GM19043 (cell line): ENCODE data around the gene GTF3C2.
"Not testable (repeated sequence)": the region's sequence is repeated elsewhere in the genome, so short reads cannot be mapped to it uniquely, and the experiment has no call there.

ENCODE experiments used
- ATAC-seq: cut with Tn5 transposase; IDR thresholded peaks from one replicate; pipeline ENCODE4 v1.9.1; 2021; ENCODE audit warnings: low read depth; ENCODE audit not compliant: unreplicated experiment

Gene GTF3C2

GRCh38 chr2:27323596-27324285 is 32.8 kb downstream of the GTF3C2 start:
- no peak for ATAC-seq

- peak; percentile 93 for ATAC-seq
Observed at GRCh38 chr2:27322766-27323595, 33.6 kb downstream of the GTF3C2 start, which contains the start of gene MPV17. TSS of gene MPV17 (minus strand) at chr2:27323097. CDS start at chr2:27322517, 580 bp downstream.

GRCh38 chr2:27322301-27322765 is 34.2 kb downstream of the GTF3C2 start:
- ATAC-seq, result no peak

GRCh38 chr2:27320958-27321543 is 35.5 kb downstream of the GTF3C2 start:
- ATAC-seq, result no peak

- not testable (repeated sequence) for ATAC-seq
Observed at GRCh38 chr2:27319839-27320238, 36.7 kb downstream of the GTF3C2 start.

GRCh38 chr2:27316655-27317412 is 39.7 kb downstream of the GTF3C2 start:
- ATAC-seq, result no peak

DNA sequence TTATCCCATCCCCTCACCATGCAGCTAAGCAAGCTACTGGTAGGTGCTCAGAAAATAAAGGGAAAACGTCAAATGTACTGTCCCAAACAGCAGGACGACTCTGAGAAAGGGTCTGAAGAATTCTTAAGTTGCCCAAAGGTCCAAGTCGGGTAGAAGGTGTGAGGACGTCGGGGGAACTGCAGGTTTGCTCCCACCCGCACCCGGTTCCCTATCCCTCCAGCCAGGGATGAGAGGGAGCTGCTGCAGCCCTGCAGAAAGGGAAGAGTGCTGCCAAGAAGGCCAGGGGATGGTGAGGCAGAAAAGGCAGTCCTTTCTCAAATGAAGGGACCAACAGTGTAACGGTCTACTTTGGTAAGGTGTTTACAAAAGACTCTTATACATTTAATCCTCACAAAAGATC is 41.4 kb downstream of the GTF3C2 start:
- no peak for ATAC-seq

DNA sequence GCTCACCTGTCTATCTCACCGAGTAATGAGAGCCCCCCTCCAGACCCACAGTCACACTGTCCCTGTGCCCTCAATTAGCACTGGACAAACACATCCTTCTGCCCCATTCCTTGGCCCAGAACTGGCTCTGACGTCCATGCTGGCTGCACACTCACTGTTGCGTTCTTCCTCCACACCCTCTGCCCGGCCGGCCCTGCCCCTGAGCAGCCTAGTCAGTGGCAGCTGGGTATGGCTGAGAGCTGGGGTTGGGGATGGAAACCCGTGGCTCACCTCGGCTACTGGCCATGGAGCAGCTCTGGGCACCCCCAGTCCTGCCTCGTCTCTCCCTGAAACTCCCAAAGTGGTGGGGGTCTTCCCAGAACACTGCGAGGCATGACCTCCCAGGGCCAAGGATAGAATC is 41.9 kb downstream of the GTF3C2 start:
- ATAC-seq, result no peak

DNA sequence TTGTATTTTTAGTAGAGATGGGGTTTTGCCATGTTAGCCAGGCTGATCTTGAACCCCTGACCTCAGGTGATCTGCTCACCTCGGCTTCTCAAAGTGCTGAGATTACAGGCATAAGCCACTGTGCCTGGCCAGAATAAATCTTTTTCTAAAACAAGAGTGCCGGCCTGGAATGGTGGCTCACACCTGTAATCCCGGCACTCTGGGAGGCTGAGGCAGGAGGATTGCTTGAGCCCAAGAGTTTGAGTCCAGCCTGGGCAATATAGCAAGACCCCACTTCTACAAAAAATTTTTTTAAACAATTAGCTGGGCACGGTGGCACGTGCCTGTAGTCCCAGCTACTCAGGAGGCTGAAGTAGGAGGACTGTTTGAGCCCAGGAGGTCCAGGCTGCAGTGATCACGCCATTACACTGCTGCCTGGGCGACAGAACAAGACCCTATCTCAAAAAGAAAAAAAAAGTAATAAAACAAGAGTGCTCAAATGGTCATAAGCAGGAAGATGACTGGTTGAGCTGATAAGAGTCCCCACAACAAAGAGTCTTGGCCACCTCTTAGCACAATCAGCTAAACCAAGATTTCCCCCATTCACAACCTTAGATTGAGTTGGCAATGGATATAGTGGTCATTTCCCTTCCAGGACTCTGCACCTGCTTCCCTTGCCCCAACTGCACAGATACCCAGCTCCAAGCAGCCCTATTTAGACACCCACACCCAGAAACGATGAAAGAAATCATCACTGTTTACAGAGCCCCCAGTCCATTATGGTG is 42.5 kb downstream of the GTF3C2 start:
- no peak for ATAC-seq

DNA sequence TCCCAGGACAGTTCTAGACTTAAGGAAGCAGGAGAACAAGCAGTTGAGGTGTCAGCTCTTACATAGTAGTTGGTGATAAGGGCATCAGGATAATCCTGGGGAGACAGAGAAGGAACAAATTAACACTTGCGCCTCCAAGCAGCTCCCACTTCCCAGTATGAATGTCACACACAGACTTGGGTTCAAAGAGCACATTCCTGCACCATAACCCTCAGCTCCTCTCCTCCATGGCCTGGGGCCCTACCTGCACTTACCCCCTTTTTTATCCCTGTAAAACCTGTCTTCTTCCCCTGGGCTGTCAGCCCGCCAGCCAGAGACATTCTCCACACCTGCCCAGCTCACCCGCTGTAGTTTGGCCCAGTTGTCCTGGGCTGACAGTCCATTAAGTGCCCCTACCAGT is 44.4 kb downstream of the GTF3C2 start:
- no peak for ATAC-seq

- ATAC-seq, result no peak
Observed at GRCh38 chr2:27309651-27310050, 46.9 kb downstream of the GTF3C2 start.

DNA sequence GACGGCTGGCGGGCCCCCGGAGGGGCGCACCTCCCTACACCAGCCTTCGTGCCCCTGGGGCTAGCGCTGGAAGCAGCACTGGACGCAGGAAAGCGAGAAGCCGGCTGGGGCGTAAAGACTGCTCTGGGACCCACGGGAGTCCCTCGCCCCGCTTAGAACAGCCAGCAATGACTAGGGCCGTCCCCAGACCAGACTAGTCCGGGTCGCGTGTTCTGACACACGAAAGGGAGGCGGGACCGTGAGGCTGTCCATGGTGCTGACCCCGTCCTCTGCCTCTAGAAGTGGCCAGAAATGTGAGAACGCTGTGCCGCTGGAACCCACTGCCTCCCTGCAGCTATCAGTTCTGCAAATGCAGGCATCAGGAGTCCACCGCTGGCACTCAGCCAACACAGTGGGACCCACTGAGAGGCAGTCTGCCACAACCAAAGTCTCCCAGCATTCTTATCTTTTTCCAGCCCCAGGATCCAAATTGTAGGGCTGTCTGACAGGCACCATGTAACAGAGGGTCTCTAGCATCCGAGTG is 48.1 kb downstream of the GTF3C2 start, which contains the start of gene UCN:
Gene UCN, minus strand, starts transcription at position 87 of the 523 bp plus-strand sequence. CDS start 550 bp downstream, outside the sequence.
- ATAC-seq, result no peak

DNA sequence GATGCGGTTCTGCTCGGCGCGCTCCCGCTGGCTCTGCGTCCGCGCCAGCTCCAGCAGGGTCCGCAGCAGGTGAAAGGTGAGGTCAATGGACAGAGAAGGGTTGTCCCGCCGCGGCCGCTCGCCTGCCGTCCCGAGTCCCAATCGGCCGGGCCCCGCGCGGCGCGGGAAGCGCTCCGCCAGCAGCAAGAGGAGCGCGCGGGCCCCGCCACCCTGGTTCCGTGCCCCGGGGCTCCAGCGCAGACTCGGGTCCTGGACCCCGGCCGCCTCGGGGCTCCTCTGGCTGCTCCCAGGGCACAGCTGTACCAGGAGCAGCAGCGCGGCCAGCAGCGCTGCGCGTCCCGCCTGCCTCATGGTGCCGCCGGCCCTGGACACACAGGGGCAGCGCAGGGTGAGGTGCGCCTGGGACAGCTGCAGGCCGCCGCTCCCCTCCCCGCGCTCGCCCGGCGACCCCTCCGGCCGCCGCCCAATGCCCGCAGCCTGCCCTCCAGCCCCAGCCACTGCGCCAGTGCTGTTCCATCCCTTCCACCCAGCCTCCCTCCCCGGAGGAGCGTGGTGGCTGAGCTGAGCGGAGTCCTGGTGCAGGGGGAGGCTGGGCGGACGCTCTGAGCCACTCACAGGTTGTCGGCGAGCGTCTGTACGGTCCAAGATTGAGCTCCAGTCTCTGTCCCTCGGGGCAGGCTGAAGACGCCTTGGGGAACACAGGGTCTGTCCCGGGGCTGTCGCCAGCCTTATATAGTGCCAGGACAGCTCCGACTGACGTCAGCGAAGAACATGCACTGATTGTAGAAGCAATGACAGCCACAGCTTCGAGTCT is 48.8 kb downstream of the GTF3C2 start:
- no peak for ATAC-seq

DNA sequence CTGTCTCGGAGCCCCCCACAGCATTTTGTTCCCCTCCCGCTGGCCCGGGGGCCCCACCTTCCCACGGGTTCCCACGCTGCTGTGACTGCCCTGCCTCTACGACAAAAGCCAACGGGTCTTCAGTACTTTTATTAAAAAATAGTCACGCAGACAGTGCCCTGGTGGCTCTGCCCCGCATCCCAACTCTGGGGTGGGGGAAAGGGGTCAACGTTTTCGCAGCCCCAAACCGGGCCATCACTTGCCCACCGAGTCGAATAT is 49.3 kb downstream of the GTF3C2 start:
- ATAC-seq, result no peak

DNA sequence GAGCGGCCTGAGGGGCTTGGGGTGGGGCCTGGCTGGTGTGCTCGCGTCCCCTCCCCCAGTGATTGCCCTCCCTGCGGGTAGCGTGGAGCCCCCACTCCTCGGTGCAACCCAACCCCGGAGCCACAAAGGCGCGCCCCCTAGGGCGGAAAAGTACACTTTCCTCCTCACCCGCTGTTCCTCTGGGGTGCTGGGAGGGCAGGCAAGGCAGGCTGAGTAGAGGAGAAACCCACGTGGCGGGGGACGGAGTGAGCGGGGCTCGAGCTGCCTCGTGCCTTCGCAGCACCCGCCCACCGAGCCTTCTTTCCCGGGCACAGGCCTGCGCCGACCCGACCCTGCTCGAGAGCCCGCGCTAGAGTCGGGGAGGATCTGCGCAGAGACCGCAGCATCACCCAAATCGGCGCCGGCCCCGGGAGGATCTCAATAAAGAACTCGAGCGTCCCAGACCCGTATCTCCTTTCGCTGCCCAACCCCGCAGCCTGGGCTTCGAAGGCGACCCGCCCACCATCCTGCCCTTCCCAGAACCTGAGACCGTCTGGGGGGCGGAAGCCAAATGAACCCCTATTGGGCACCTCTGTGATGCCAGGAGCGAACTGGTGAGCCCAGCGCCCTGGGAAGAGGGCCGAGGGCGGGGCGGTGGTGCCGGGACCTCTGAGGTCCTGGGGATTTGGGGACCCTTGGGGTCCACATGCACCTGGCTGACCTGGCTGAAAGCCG is 49.8 kb downstream of the GTF3C2 start:
- ATAC-seq, result no peak

- no peak for ATAC-seq
Observed at GRCh38 chr2:27306136-27306535, 50.4 kb downstream of the GTF3C2 start.

- no peak for ATAC-seq
Observed at GRCh38 chr2:27305516-27305915, 51.0 kb downstream of the GTF3C2 start.

DNA sequence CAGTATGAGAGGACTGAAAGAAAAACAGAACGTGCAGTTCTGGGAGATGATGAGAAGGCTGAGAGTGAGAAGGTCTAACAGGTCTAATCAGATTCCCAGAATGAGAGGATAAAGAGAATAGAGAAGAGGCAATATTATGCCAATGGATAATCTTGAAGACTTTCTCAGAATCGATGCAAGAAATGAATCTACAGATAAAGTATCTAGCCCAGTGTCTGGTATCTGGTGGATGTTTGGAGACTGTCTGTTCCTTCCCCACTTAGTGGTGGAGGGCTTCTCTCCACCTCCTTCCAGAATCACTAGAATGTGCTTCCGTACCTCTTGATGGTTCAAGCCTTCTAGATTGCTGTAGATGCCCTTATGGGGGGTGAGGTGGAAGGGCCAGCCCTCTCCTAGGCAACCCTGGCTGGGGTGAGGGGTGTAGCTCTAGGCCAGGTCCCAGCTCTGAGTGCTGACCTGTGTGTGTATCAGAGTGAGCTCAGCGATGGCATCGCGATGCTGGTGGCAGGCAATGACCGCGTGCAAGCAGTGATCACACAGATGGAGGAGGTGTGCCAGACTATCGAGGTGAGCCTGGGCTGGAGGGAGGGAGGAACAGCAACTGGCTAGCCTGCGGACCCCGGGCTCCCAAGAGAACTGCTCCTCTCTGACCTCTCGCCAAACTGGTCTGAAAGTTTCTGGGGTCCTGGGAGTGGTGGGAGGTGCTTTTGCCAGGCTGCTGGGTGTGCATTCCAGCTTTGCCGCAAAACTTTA is 51.9 kb downstream of the GTF3C2 start:
- ATAC-seq, result no peak
